Keratinocyte (primary cell): ENCODE data around the gene PRKN.

Experiments used
- CTCF ChIP-seq, 3 experiments: IDR thresholded peaks in 1 of 3; conservative IDR thresholded peaks in 1 of 3; optimal IDR thresholded peaks in 1 of 3; 2 replicates in 2 of 3; 3 replicates in 1 of 3; pipeline versions ENCODE3 to v1.5.1; 2011; ENCODE audit warnings: low read length in 3 of 3, mild to moderate bottlenecking in 3 of 3, moderate library complexity in 2 of 3, control low read depth in 1 of 3, inconsistent platforms in 1 of 3; ENCODE audit not compliant: insufficient read depth in 2 of 3; ENCODE audit errors: extremely low read depth in 1 of 3
- EZH2 ChIP-seq: IDR thresholded peaks from one replicate; pipeline ENCODE4 v1.6.1; 2012; ENCODE audit warnings: inconsistent platforms, mild to moderate bottlenecking, low read length, moderate library complexity

- TF ChIP-seq CTCF (optimal IDR thresholded peaks at IDR 0.05 in 1 of 3, IDR thresholded peaks at IDR 0.05 in 1 of 3, conservative IDR thresholded peaks at IDR 0.05 in 1 of 3; ENCODE audit: extremely low read depth in 1 of 3, insufficient read depth in 2 of 3, low read length in 3 of 3) (no peak), EZH2 (no peak)
Observed at GRCh38 chr6:162622572-162622971, 105.0 kb downstream of the PRKN start.
